H9 (cell line): ENCODE data around the gene CYP39A1. TPM values are rescaled to one million over a fixed set of nuclear protein-coding genes. Genes with fewer than 3 reads are reported as not detected.

Experiments
- DNase-seq: peaks from one replicate; pipeline ENCODE4 v3.0.0-alpha.2; 2017
- H2AFZ ChIP-seq: one replicate; pipeline ENCODE4 v1.6.1; 2013; ENCODE audit warnings: mild to moderate bottlenecking, low read length, control low read depth, moderate library complexity
- H2AK5ac ChIP-seq: 2 replicates; pipeline ENCODE4 v1.6.1; 2013; ENCODE audit warnings: low read length, control low read depth, mixed read lengths; ENCODE audit not compliant: insufficient read length
- H2BK120ac ChIP-seq: one replicate; pipeline ENCODE4 v1.6.1; 2013; ENCODE audit warnings: low read depth, mild to moderate bottlenecking, low read length, control low read depth, inconsistent platforms; ENCODE audit not compliant: poor library complexity, severe bottlenecking
- H2BK12ac ChIP-seq: 2 replicates; pipeline ENCODE4 v1.6.1; 2013; ENCODE audit warnings: low read length, control low read depth, mixed read lengths, low read depth; ENCODE audit not compliant: insufficient read length
- H2BK15ac ChIP-seq: 2 replicates; pipeline ENCODE4 v1.6.1; 2013; ENCODE audit warnings: low read depth, low read length, control low read depth
- H2BK20ac ChIP-seq: one replicate; pipeline ENCODE4 v1.6.1; 2013; ENCODE audit warnings: low read depth, mild to moderate bottlenecking, low read length, control low read depth, inconsistent platforms; ENCODE audit not compliant: poor library complexity, severe bottlenecking
- H2BK5ac ChIP-seq: 2 replicates; pipeline ENCODE4 v1.6.1; 2013; ENCODE audit warnings: low read length, control low read depth, mixed read lengths; ENCODE audit not compliant: insufficient read length
- H3K14ac ChIP-seq: 2 replicates; pipeline ENCODE4 v1.6.1; 2013; ENCODE audit warnings: low read length, control low read depth; ENCODE audit not compliant: insufficient read depth
- H3K18ac ChIP-seq: 2 replicates; pipeline ENCODE4 v1.6.1; 2013; ENCODE audit warnings: low read depth, mild to moderate bottlenecking, mixed read lengths, low read length, control low read depth; ENCODE audit not compliant: insufficient read length
- H3K23ac ChIP-seq: 2 replicates; pipeline ENCODE4 v1.6.1; 2013; ENCODE audit warnings: low read length, control low read depth, mixed read lengths, low read depth; ENCODE audit not compliant: insufficient read length
- H3K23me2 ChIP-seq: 2 replicates; pipeline ENCODE4 v1.6.1; 2013; ENCODE audit warnings: low read depth, mild to moderate bottlenecking, mixed read lengths, low read length, control low read depth; ENCODE audit not compliant: insufficient read length, poor library complexity, severe bottlenecking
- H3K27ac ChIP-seq: 2 replicates; pipeline ENCODE4 v1.5.1; 2013; ENCODE audit warnings: low read length, control low read depth, mixed read lengths, low read depth; ENCODE audit not compliant: insufficient read length
- H3K27me3 ChIP-seq: 2 replicates; pipeline ENCODE4 v1.6.1; 2013; ENCODE audit warnings: low read length, control low read depth, inconsistent platforms; ENCODE audit not compliant: insufficient read depth
- H3K4ac ChIP-seq: 2 replicates; pipeline ENCODE4 v1.6.1; 2013; ENCODE audit warnings: low read depth, mild to moderate bottlenecking, control low read depth, inconsistent platforms, low read length, moderate library complexity
- H3K4me1 ChIP-seq: 2 replicates; pipeline ENCODE4 v1.6.1; 2013; ENCODE audit warnings: low read length, control low read depth, inconsistent platforms; ENCODE audit not compliant: insufficient read depth
- H3K4me2 ChIP-seq: 2 replicates; pipeline ENCODE4 v1.6.1; 2013; ENCODE audit warnings: low read length, control low read depth, mixed read lengths; ENCODE audit not compliant: insufficient read length, insufficient read depth
- H3K56ac ChIP-seq: 2 replicates; pipeline ENCODE4 v1.6.1; 2013; ENCODE audit warnings: low read depth, mild to moderate bottlenecking, mixed read lengths, low read length, control low read depth; ENCODE audit not compliant: insufficient read length
- H3K79me1 ChIP-seq: 2 replicates; pipeline ENCODE4 v1.6.1; 2013; ENCODE audit warnings: low read depth, mild to moderate bottlenecking, moderate library complexity, low read length, control low read depth, inconsistent platforms; ENCODE audit not compliant: insufficient read depth, poor library complexity, severe bottlenecking
- H3K79me2 ChIP-seq: 2 replicates; pipeline ENCODE4 v1.6.1; 2013; ENCODE audit warnings: low read length, control low read depth, inconsistent platforms; ENCODE audit not compliant: insufficient read depth
- H3K9ac ChIP-seq: 2 replicates; pipeline ENCODE4 v1.6.1; 2013; ENCODE audit warnings: low read length, control low read depth, mixed read lengths; ENCODE audit not compliant: insufficient read length; ENCODE audit errors: extremely low read depth
- H3K9me3 ChIP-seq: one replicate; pipeline ENCODE4 v1.6.1; 2013; ENCODE audit warnings: low read depth, low read length, inconsistent platforms; ENCODE audit not compliant: control insufficient read depth
- H3T11ph ChIP-seq: one replicate; pipeline ENCODE4 v1.6.1; 2013; ENCODE audit warnings: mild to moderate bottlenecking, low read length, control low read depth, inconsistent platforms
- H4K20me1 ChIP-seq: one replicate; pipeline ENCODE4 v1.6.1; 2013; ENCODE audit not compliant: control insufficient read depth, insufficient read length, insufficient read depth
- H4K5ac ChIP-seq: 2 replicates; pipeline ENCODE4 v1.6.1; 2013; ENCODE audit warnings: low read depth, mild to moderate bottlenecking, mixed read lengths, low read length, control low read depth; ENCODE audit not compliant: insufficient read length
- H4K8ac ChIP-seq: replicated peaks from 2 replicates; pipeline ENCODE4 v1.6.1; 2013; ENCODE audit warnings: low read length, control low read depth, mixed read lengths, low read depth; ENCODE audit not compliant: insufficient read length
- H4K91ac ChIP-seq: 2 replicates; pipeline ENCODE4 v1.6.1; 2013; ENCODE audit warnings: low read depth, mild to moderate bottlenecking, moderate library complexity, mixed read lengths, low read length, control low read depth; ENCODE audit not compliant: insufficient read length
- H3K27ac Mint-ChIP-seq, 3 experiments: 2 replicates in 2 of 3; 3 replicates in 1 of 3; pipeline ENCODE4 v1.8.0; 2020 to 2021; ENCODE audit warnings: mixed read lengths in 3 of 3, mild to moderate bottlenecking in 1 of 3, moderate library complexity in 1 of 3
- H3K27me3 Mint-ChIP-seq: 2 replicates; pipeline ENCODE4 v1.8.0; 2021; ENCODE audit warnings: low read depth, mild to moderate bottlenecking, moderate library complexity, mixed read lengths
- H3K36me3 Mint-ChIP-seq, 3 experiments: 2 replicates in 2 of 3; 3 replicates in 1 of 3; pipeline ENCODE4 v1.8.0; 2020 to 2021; ENCODE audit warnings: low read depth in 3 of 3, mixed read lengths in 3 of 3; ENCODE audit not compliant: insufficient read depth in 1 of 3
- H3K4me1 Mint-ChIP-seq, 2 experiments: 2 replicates each; pipeline ENCODE4 v1.8.0; 2020; ENCODE audit warnings: mixed read lengths in 2 of 2
- H3K4me3 Mint-ChIP-seq, 2 experiments: 2 replicates in 1 of 2; 3 replicates in 1 of 2; pipeline ENCODE4 v1.8.0; 2020 to 2021; ENCODE audit warnings: mild to moderate bottlenecking in 2 of 2, mixed read lengths in 2 of 2, moderate library complexity in 1 of 2
- H3K9me3 Mint-ChIP-seq, 2 experiments: 2 replicates in 1 of 2; 3 replicates in 1 of 2; pipeline ENCODE4 v1.8.0; 2020; ENCODE audit warnings: mild to moderate bottlenecking in 2 of 2, mixed read lengths in 2 of 2, moderate library complexity in 1 of 2
- WGBS: extraction: QIAGEN DNeasy Blood & Tissue Kit; methylation state at CpG from one replicate; pipeline ENCODE4 v1.1.7; 2013; ENCODE audit warnings: missing lambda C conversion rate, low lambda C conversion rate, mixed read lengths; ENCODE audit not compliant: insufficient read length; ENCODE audit errors: extremely low coverage; 5-methylcytosine and 5-hydroxymethylcytosine counted together
- total RNA-seq: library from RNA; stranded (reverse); gene quantifications from 2 replicates; pipeline ENCODE4 v1.2.1, GENCODE V29; 2021
- TF ChIP-seq, protein P1 (sequence below): fragments of 200-600 bp; sonication (generic); conservative IDR thresholded peaks from 3 replicates; pipeline ENCODE4 v1.8.0; 2021; ENCODE audit warnings: antibody characterized with exemption, mild to moderate bottlenecking

Gene CYP39A1
- total RNA-seq, 1 experiment from 2014 or later, result 0.50 TPM

DNA sequence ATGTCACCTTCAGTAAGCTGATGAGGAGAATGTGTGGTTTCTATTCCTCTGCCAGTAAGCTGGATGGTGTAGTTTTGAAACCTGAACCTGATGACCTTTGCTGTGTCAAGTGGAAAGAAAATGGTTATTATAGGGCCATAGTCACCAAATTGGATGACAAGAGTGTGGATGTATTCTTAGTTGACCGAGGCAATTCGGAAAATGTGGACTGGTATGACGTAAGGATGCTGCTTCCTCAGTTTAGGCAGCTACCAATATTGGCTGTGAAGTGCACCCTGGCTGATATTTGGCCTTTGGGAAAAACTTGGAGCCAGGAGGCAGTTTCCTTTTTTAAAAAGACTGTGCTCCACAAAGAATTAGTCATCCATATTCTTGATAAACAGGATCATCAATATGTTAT lies 37.0 kb upstream of the CYP39A1 start:
- Histone ChIP-seq H2AK5ac (no peak overlapping the region), H2BK20ac (no peak overlapping the region), H4K20me1 (no peaks in the 10 kb centered on the region), H3K79me1 (no peaks in the 10 kb centered on the region), H3K23ac (no peak overlapping the region), H3K56ac (no peak overlapping the region), H2AFZ (no peak overlapping the region), H4K91ac (no peak overlapping the region), H2BK5ac (no peak overlapping the region), H4K5ac (no peak overlapping the region), H3K14ac (no peak overlapping the region), H3K9me3 (no peaks in the 10 kb centered on the region), H3K27ac (no peak overlapping the region), H3K4me1 (no peaks in the 10 kb centered on the region), H3K4me2 (no peak overlapping the region), H2BK15ac (no peak overlapping the region), H4K8ac (no peak overlapping the region), H3T11ph (no peak overlapping the region), H2BK120ac (no peak overlapping the region), H3K4ac (no peak overlapping the region), H3K79me2 (no peaks in the 10 kb centered on the region), H3K23me2 (no peaks in the 10 kb centered on the region), H3K9ac (no peak overlapping the region), H3K27me3 (no peaks in the 10 kb centered on the region), H2BK12ac (no peak overlapping the region), H3K18ac (no peak overlapping the region)
- peaks cover 2% of the 10 kb centered on the region; the same call in 1 of the 2 replicates for H3K27me3 Mint-ChIP-seq
- H3K27ac Mint-ChIP-seq, result no peak overlapping the region
- no peaks in the 10 kb centered on the region for H3K9me3 Mint-ChIP-seq
- TF ChIP-seq, protein P1, sequence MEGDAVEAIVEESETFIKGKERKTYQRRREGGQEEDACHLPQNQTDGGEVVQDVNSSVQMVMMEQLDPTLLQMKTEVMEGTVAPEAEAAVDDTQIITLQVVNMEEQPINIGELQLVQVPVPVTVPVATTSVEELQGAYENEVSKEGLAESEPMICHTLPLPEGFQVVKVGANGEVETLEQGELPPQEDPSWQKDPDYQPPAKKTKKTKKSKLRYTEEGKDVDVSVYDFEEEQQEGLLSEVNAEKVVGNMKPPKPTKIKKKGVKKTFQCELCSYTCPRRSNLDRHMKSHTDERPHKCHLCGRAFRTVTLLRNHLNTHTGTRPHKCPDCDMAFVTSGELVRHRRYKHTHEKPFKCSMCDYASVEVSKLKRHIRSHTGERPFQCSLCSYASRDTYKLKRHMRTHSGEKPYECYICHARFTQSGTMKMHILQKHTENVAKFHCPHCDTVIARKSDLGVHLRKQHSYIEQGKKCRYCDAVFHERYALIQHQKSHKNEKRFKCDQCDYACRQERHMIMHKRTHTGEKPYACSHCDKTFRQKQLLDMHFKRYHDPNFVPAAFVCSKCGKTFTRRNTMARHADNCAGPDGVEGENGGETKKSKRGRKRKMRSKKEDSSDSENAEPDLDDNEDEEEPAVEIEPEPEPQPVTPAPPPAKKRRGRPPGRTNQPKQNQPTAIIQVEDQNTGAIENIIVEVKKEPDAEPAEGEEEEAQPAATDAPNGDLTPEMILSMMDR, result no peak
- no CpG with 5 or more reads among the region's 3 CpGs for WGBS
- DNase-seq, result no peak
- H3K36me3 Mint-ChIP-seq, result no peaks in the 10 kb centered on the region
- H3K4me1 Mint-ChIP-seq, result no peaks in the 10 kb centered on the region
- no peak overlapping the region for H3K4me3 Mint-ChIP-seq
